Panc1 (cell line): ENCODE measurements around the gene RALA.

ENCODE experiments used
- REST ChIP-seq, 2 experiments: IDR thresholded peaks; 2 replicates each; pipeline ENCODE4 v1.6.1; 2011 to 2012; ENCODE audit warnings: low read depth in 2 of 2, control low read depth in 1 of 2, low read length in 1 of 2, mild to moderate bottlenecking in 1 of 2, moderate library complexity in 1 of 2; ENCODE audit not compliant: insufficient read depth in 1 of 2
- SIN3A ChIP-seq: IDR thresholded peaks from 2 replicates; pipeline ENCODE4 v1.6.1; 2012; ENCODE audit warnings: low read depth, mild to moderate bottlenecking, low read length, moderate library complexity, borderline replicate concordance; ENCODE audit not compliant: insufficient read depth
- TF ChIP-seq, protein P1 (sequence below): fragments of 450-650 bp; IDR thresholded peaks from 2 replicates; pipeline ENCODE4 v1.5.1; 2017; ENCODE audit warnings: mild to moderate bottlenecking

- TF ChIP-seq, protein P1, sequence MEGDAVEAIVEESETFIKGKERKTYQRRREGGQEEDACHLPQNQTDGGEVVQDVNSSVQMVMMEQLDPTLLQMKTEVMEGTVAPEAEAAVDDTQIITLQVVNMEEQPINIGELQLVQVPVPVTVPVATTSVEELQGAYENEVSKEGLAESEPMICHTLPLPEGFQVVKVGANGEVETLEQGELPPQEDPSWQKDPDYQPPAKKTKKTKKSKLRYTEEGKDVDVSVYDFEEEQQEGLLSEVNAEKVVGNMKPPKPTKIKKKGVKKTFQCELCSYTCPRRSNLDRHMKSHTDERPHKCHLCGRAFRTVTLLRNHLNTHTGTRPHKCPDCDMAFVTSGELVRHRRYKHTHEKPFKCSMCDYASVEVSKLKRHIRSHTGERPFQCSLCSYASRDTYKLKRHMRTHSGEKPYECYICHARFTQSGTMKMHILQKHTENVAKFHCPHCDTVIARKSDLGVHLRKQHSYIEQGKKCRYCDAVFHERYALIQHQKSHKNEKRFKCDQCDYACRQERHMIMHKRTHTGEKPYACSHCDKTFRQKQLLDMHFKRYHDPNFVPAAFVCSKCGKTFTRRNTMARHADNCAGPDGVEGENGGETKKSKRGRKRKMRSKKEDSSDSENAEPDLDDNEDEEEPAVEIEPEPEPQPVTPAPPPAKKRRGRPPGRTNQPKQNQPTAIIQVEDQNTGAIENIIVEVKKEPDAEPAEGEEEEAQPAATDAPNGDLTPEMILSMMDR = no peak
- TF ChIP-seq SIN3A = no peak
- no peak for TF ChIP-seq REST (IDR thresholded peaks at IDR 0.05; ENCODE audit: insufficient read depth in 1 of 2, low read depth in 2 of 2, low read length in 1 of 2)
Observed at GRCh38 chr7:39673868-39674267, 50.5 kb downstream of the RALA start.
